Cardiac fibroblast (primary cell): ENCODE data around the gene PGAM4.
A peak's percentile ranks its signal among the peaks of the same experiment; 100 is the strongest.
"Not testable (repeated sequence)": the region's sequence is repeated elsewhere in the genome, so short reads cannot be mapped to it uniquely, and the experiment has no call there.

Experiments
- DNase-seq, 2 donors: peaks; one replicate each; pipeline versions ENCODE4 v3.0.0 to v3.0.0-alpha.2; 2010; ENCODE audit warnings: low read depth in 2 of 2
- H3K4me3 ChIP-seq, 2 donors: replicated peaks in 1 of 2; 1 replicate in 1 of 2; 2 replicates in 1 of 2; pipeline ENCODE4 v1.5.1; 2011; ENCODE audit warnings: low read depth in 2 of 2, low read length in 2 of 2, mild to moderate bottlenecking in 2 of 2, moderate library complexity in 1 of 2
- TF ChIP-seq, protein P1 (sequence below): IDR thresholded peaks from one replicate; pipeline ENCODE4 v1.5.1; 2011; ENCODE audit warnings: low read depth, mild to moderate bottlenecking, low read length, inconsistent platforms

PGAM4 gene

DNA sequence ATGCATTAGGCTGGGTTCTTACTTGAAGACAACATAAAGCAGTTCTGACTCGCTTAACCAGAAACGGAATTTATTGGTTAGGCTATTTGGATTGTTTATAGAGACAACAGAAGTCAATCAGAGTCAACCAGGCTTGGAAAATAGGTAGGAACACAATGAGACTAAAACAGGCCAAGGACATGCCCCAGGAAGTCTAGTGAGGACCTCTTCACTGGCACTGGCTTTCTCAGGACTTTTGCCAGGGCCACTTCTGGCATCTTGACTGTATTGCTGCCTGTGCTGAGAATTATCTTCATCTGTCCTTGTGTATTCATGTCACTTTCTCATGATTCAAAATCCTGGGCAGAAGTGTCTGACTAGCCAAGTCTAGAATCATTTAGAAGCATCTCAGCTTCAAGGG, 19.6 kb downstream of the PGAM4 start:
- TF ChIP-seq, protein P1, sequence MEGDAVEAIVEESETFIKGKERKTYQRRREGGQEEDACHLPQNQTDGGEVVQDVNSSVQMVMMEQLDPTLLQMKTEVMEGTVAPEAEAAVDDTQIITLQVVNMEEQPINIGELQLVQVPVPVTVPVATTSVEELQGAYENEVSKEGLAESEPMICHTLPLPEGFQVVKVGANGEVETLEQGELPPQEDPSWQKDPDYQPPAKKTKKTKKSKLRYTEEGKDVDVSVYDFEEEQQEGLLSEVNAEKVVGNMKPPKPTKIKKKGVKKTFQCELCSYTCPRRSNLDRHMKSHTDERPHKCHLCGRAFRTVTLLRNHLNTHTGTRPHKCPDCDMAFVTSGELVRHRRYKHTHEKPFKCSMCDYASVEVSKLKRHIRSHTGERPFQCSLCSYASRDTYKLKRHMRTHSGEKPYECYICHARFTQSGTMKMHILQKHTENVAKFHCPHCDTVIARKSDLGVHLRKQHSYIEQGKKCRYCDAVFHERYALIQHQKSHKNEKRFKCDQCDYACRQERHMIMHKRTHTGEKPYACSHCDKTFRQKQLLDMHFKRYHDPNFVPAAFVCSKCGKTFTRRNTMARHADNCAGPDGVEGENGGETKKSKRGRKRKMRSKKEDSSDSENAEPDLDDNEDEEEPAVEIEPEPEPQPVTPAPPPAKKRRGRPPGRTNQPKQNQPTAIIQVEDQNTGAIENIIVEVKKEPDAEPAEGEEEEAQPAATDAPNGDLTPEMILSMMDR, result no peak
- no peak for DNase-seq
- H3K4me3 ChIP-seq, result no peak overlapping the region

DNA sequence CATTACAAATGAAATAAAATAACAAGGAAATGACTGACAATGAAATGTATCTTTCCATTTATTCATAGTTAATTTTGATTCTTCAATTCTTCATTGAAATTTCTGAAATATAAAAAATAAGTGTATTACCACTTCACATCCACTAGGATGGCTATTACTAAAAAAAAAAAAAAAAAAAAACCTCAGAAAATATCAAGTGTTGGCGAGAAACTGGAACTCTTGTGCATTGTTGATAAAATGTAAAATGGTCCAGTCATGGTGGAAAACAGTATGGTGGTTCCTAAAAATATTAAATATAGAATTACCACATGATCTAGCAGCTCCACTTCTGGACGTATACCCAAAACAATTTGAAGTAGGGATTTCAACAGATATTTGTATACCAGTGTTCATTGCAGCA, 22.9 kb downstream of the PGAM4 start:
- no peak for DNase-seq
- TF ChIP-seq, protein P1, result no peak
- no peak overlapping the region for H3K4me3 ChIP-seq

DNA sequence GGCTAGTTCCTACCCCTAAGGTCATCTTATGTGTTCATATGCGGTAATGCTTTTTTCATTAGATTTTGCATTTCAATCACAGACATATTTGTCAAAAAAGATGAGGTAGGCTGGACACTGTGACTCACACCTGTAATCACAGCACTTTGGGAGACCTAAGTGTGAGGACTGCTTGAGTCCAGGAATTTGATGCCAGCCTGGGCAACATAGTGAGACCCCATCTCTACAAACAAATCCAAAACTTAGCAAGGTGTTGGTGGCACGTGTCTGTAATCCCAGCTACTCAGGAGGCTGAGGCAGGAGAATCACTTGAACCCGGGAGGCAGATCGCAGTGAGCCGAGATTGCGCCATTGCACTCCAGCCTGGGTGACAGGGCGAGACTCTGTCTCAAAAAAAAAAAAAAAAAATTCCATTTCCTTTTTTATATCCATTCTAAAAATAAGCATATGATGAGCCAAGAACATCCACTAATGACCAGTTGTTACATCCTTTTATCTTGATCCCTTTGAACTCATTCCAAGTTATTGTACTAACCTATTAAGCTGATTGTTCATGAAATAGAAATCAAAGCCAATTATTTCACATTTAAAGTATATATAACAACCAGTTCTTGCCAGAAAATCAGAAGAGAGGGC, 23.4 kb downstream of the PGAM4 start:
- TF ChIP-seq, protein P1, result no peak
- H3K4me3 ChIP-seq, result no peak overlapping the region
- DNase-seq, result no peak

DNA sequence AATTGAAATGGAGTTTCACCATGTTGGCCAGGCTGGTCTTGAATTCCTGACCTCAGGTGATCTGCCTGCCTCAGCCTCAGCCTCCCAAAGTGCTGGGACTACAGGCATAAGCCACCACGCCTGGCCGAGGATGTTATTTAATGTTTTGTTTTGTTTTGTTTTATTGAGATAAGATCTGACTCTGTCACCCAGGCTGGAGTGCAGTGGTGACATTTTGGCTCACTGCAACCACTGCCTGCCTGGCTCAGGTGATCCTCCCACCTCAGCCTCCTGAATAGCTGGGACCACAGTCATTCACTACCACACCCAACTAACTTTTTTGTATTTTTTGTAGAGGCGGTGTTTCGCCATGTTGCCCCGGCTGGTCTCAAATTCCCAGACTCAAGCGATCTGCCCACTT, 24.4 kb downstream of the PGAM4 start:
- not testable (repeated sequence) for DNase-seq, H3K4me3 ChIP-seq

DNA sequence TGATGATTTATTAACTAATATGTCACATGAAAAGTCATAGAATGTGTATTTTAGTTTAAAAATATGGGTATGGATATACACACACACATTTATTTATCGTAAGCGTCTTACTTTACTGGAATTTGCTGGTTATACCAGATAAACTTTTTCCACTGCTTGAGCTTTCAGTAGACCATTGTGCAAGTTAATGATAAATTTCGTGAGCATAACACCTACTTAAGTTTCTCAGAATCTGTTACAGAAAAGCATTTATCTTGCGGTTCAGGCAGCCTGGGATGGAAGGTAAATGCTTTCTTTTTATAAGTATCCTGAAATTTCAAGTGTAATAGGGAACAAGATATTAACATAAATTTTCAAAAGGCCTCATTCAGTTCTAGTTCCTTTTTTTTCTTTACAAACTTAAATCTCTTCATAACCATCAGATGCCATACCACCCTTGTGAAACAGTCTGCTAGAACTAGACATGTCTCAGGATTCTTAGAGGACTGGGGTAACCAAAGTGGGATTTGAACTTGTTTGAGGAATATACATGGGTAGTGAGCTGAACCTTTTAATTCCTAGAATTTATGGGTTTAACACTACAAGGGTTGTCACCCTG, 31.3 kb downstream of the PGAM4 start:
- no peak overlapping the region for H3K4me3 ChIP-seq
- TF ChIP-seq, protein P1, result no peak
- no peak for DNase-seq

DNA sequence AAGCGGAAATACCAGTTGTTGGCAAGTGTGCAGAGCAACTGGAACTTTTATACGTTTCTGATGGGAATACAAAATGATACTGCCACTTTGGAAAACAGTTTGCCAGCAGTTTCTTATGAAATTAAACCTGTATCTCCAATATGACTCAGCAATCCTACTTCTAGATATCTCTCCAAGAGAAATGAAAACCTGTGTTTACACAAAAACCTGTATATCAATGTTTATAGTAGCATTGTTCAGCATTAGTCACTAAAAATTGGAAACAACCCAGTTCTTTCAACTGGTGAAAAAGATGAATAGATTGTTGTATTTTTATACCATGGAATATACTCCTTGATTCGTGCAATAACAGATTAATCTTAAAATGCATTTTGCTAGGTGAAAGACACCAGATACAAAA, 32.1 kb downstream of the PGAM4 start:
- TF ChIP-seq, protein P1, result no peak
- DNase-seq, result peak; percentile 16 to 44
- no peak overlapping the region for H3K4me3 ChIP-seq

DNA sequence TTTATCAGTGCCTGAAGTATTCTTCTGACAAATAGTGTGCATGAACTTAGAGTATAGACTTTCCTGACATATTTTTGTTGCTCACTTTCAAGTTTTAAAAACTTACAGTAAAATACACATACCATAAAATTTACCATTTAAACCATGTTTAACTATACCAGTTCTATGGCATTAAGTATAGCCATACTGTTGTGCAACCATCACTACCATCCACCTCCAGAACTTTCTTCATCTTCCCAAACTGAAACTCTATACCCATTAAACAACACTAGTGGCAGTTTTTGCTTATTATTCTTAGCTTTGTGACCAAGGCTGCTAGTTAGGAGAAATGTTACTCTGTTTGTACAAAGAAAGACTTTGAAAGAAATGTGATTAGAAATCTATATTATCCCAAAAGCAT, 33.1 kb downstream of the PGAM4 start:
- no peak overlapping the region for H3K4me3 ChIP-seq
- DNase-seq, result no peak
- TF ChIP-seq, protein P1, result no peak
